Measurements from ENCODE around the gene HSD11B2. TPM values are rescaled to one million over a fixed set of nuclear protein-coding genes. Genes with fewer than 3 reads are reported as not detected.

The HSD11B2 gene
- total and polyA plus RNA-seq, 8 donors, result 0.89 to 837 (median 2.9) TPM; not detected in 1

- DNase-seq, result peak in 1 of 2 donors; percentile 24
- peak overlapping the region in 1 of 5 donors; percentile 66 for H3K27ac ChIP-seq
- TF ChIP-seq POLR2AphosphoS5 (IDR thresholded peaks at IDR 0.05), result no peak
- TF ChIP-seq EP300 (IDR thresholded peaks at IDR 0.05), result no peak
- no peak for TF ChIP-seq POLR2A (IDR thresholded peaks at IDR 0.05)
- TF ChIP-seq, protein P1, sequence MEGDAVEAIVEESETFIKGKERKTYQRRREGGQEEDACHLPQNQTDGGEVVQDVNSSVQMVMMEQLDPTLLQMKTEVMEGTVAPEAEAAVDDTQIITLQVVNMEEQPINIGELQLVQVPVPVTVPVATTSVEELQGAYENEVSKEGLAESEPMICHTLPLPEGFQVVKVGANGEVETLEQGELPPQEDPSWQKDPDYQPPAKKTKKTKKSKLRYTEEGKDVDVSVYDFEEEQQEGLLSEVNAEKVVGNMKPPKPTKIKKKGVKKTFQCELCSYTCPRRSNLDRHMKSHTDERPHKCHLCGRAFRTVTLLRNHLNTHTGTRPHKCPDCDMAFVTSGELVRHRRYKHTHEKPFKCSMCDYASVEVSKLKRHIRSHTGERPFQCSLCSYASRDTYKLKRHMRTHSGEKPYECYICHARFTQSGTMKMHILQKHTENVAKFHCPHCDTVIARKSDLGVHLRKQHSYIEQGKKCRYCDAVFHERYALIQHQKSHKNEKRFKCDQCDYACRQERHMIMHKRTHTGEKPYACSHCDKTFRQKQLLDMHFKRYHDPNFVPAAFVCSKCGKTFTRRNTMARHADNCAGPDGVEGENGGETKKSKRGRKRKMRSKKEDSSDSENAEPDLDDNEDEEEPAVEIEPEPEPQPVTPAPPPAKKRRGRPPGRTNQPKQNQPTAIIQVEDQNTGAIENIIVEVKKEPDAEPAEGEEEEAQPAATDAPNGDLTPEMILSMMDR (IDR thresholded peaks at IDR 0.05), result no peak
- no peaks in the 10 kb centered on the region for H3K36me3 ChIP-seq
- H3K4me1 ChIP-seq, result peaks cover 36 to 63% (median 58%) of the 10 kb centered on the region in 4 donors
- H3K9me3 ChIP-seq, result no peaks in the 10 kb centered on the region
- H3K27me3 ChIP-seq, result peaks cover 0 to 32% (median 0%) of the 10 kb centered on the region in 3 donors
- no peak overlapping the region for H3K4me3 ChIP-seq
- 82 to 91% (median 86%) methylated on average over 19 to 22 of the region's 22 CpGs for WGBS, 5 donors
- intact Hi-C loops (cut with DNase I; ENCODE audit: low total_unique reads), result no loop called here
Measured at GRCh38 chr16:67397812-67398545, 32.9 kb upstream of the HSD11B2 start.

- H3K4me3 ChIP-seq, result no peak overlapping the region
- 89 to 100% (median 93%) methylated on average over 8 to 19 of the region's 19 CpGs for WGBS, 5 donors
- TF ChIP-seq POLR2AphosphoS5 (IDR thresholded peaks at IDR 0.05), result no peak
- no peak for TF ChIP-seq EP300 (IDR thresholded peaks at IDR 0.05)
- TF ChIP-seq, protein P1 (IDR thresholded peaks at IDR 0.05), result no peak
- no peak for TF ChIP-seq POLR2A (IDR thresholded peaks at IDR 0.05)
- no peak overlapping the region for H3K27ac ChIP-seq
- no peak for DNase-seq
- intact Hi-C loops (cut with DNase I; ENCODE audit: low total_unique reads), result no loop called here
- H3K36me3 ChIP-seq, result no peaks in the 10 kb centered on the region
- H3K4me1 ChIP-seq, result peaks cover 30 to 63% (median 54%) of the 10 kb centered on the region in 4 donors
- H3K9me3 ChIP-seq, result no peaks in the 10 kb centered on the region
- peaks cover 0 to 25% (median 0%) of the 10 kb centered on the region in 3 donors for H3K27me3 ChIP-seq
Measured at GRCh38 chr16:67398546-67399217, 32.2 kb upstream of the HSD11B2 start.

DNA sequence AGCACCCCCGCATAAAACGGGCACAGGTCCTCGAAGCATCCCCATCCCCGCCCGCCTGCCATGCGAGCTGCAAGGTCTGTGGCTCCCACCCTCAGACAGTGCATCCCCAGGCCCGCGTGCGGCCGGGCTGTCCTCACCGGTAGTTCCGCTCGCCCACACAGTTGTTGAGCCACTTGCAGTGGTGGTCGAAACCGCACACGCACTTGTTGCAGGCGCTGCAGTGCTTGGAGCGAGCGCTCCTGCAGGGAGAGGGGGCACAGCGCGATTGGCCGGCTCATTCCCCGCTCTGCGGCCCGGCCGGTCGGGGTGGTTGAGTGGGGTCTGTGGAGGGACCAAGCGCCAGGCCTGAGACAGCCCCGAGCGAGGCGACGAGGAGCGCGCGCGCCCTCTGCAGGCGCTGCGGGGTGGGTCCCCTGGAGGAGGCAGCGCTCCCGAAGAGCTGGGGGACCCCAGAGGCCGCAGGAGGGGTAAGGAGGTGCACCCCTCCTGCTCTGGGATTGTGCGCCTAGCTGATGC lies 31.6 kb upstream of the HSD11B2 start:
- Histone ChIP-seq H3K27ac (no peak overlapping the region), H3K4me1 (peaks cover 29 to 63% (median 54%) of the 10 kb centered on the region in 4 donors), H3K4me3 (peak overlapping the region in 1 of 4 donors; percentile 11), H3K36me3 (no peaks in the 10 kb centered on the region), H3K9me3 (no peaks in the 10 kb centered on the region), H3K27me3 (peaks cover 0 to 19% (median 0%) of the 10 kb centered on the region in 3 donors)
- WGBS, 5 donors, result 5 to 34% (median 30%) methylated on average over 14 to 42 of the region's 42 CpGs
- intact Hi-C loops (cut with DNase I; ENCODE audit: low total_unique reads), result no loop called here
- TF ChIP-seq EP300 (IDR thresholded peaks at IDR 0.05), result no peak
- TF ChIP-seq, protein P1 (IDR thresholded peaks at IDR 0.05), result peak in 5 of 7 experiments; percentile 66 to 73 (median 72)
- TF ChIP-seq POLR2AphosphoS5 (IDR thresholded peaks at IDR 0.05), result no peak
- TF ChIP-seq POLR2A (IDR thresholded peaks at IDR 0.05), result no peak
- peak; percentile 57 to 88 for DNase-seq
